ENCODE results near the gene TAF11L5.
"Not testable (repeated sequence)": the region's sequence is repeated elsewhere in the genome, so short reads cannot be mapped to it uniquely, and the experiment has no call there.

Gene TAF11L5

DNA sequence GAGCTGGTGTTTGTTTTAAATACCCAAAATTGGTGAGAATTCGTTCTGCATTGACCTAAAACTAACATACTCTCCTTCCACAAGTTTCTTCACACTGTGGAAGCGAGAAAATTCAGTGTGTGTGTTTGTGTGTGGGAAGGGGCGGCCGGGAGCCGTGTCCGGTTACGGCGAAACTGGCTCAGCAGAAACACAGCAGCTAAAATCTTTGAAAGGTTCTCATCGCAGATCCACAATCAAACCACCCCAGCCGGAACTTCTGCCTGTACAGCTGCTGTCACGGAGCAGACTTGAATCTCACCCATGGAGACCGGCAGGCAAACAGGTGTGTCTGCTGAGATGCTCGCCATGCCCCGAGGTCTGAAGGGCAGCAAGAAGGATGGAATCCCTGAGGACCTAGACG, at the start of gene TAF11L5:
TSS of gene TAF11L5 (plus strand) at position 301 of the 400 bp plus-strand sequence.
- not testable (repeated sequence) for H3K27me3 ChIP-seq (ENCODE audit: insufficient read depth, low read length); H3K36me3 ChIP-seq (ENCODE audit: insufficient read depth, low read length); H3K4me3 ChIP-seq (ENCODE audit: low read length); H3K4me1 ChIP-seq (ENCODE audit: insufficient read depth, low read length); H3K9me3 ChIP-seq (ENCODE audit: low read length); H2AFZ ChIP-seq (ENCODE audit: low read depth, low read length)

DNA sequence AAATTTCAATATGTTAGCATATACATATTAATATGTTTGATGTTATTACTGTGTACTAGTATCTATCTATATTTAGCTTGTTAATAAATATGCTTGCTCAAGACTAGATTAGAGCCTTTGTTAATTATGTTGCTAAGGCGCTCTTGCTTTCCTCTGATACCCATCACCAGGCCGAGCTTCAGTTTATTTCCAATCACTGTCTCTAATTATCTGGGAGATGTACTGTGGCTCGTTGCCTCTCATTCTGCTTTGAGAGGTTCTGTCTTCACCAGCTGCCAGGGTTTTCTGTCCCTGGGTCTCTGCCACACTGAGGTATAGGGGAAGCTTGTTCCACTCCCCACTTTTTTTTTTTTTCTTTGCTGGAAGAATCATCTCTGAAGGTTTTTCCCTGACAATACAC, 48.0 kb upstream of the TAF11L5 start:
- Histone ChIP-seq H2AFZ (ENCODE audit: low read depth, low read length) (no peak overlapping the region), H3K9me3 (ENCODE audit: low read length) (no peaks in the 10 kb centered on the region), H3K4me3 (ENCODE audit: low read length) (no peak overlapping the region), H3K27me3 (ENCODE audit: insufficient read depth, low read length) (no peaks in the 10 kb centered on the region), H3K4me1 (ENCODE audit: insufficient read depth, low read length) (no peaks in the 10 kb centered on the region), H3K36me3 (ENCODE audit: insufficient read depth, low read length) (no peaks in the 10 kb centered on the region)

DNA sequence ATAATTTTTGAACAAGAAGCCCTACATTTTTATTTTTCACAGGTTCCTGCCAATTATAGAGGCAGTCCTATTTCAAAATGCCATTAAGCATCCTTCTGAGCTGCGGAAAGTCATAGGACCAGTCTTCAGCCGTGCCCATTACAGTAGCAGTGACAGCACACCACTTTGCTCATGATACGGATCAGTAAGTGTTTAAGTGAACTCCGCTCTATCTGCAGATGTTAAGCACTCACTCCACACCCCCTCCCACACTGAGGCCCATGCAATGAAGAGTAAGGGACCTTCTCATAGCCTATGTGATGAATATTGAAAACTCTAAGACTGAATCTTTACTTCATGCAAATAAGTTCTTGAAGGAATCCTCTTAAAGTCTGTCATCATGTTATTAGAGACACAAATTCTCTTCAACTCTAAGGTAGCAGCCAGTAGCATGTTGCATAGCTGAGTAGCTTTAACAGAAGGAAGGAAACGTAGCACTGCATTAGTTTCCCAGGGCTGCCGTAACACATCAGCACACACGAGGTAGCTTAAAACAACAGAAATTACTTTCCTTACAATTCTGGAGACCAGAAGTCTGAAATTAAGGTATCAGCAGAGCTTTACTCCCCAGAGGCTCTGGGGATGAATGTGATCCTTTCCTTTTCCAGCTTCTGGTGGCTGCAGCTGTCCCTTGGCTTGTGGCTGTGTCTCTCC, 47.3 kb upstream of the TAF11L5 start:
- H3K4me1 ChIP-seq (ENCODE audit: insufficient read depth, low read length): no peaks in the 10 kb centered on the region
- H3K36me3 ChIP-seq (ENCODE audit: insufficient read depth, low read length): no peaks in the 10 kb centered on the region
- H2AFZ ChIP-seq (ENCODE audit: low read depth, low read length): no peak overlapping the region
- no peaks in the 10 kb centered on the region for H3K9me3 ChIP-seq (ENCODE audit: low read length)
- no peaks in the 10 kb centered on the region for H3K27me3 ChIP-seq (ENCODE audit: insufficient read depth, low read length)
- no peak overlapping the region for H3K4me3 ChIP-seq (ENCODE audit: low read length)

DNA sequence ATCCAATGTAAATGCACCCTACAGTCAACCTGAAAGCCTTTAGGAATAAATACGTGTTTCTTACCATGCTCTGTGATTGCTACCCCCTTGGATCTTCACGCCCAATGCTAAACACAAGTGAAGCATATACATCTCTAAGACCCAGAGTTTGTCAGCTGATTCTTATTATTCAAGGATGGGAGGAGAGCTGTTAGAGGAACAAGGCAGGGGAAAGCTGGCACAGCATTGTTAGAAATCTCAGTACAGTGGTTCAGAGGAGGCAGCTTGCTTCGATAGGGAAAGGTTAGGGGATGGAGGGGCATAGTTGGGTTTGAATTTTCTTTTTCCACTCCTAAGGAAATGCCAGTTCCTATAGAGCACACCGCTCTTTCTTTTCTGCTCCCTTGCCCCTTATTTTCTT, 43.7 kb upstream of the TAF11L5 start:
- Histone ChIP-seq H3K4me3 (ENCODE audit: low read length) (no peak overlapping the region), H2AFZ (ENCODE audit: low read depth, low read length) (no peak overlapping the region), H3K27me3 (ENCODE audit: insufficient read depth, low read length) (no peaks in the 10 kb centered on the region), H3K36me3 (ENCODE audit: insufficient read depth, low read length) (no peaks in the 10 kb centered on the region), H3K9me3 (ENCODE audit: low read length) (no peaks in the 10 kb centered on the region), H3K4me1 (ENCODE audit: insufficient read depth, low read length) (no peaks in the 10 kb centered on the region)

DNA sequence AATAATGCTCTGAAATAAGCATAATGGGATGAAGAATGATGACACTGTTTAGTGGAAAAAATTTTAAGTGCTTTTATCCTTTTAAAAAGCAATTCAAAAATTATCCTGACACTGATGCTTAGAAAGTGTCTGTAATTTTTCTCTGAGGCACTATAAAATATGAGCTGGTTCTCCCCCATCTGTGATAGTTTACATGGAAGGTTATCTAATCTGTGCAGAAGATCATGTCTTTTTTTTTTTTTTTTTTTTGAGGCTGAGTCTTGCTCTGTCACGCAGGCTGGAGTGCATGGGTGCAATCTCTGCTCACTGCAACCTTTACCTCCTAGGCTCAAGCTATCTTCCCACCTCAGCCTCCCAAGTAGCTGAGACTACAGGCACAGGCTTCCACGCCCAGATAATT, 42.2 kb upstream of the TAF11L5 start:
- no peaks in the 10 kb centered on the region for H3K36me3 ChIP-seq (ENCODE audit: insufficient read depth, low read length)
- no peaks in the 10 kb centered on the region for H3K4me1 ChIP-seq (ENCODE audit: insufficient read depth, low read length)
- no peaks in the 10 kb centered on the region for H3K9me3 ChIP-seq (ENCODE audit: low read length)
- H3K27me3 ChIP-seq (ENCODE audit: insufficient read depth, low read length): no peaks in the 10 kb centered on the region
- H2AFZ ChIP-seq (ENCODE audit: low read depth, low read length): no peak overlapping the region
- H3K4me3 ChIP-seq (ENCODE audit: low read length): no peak overlapping the region

DNA sequence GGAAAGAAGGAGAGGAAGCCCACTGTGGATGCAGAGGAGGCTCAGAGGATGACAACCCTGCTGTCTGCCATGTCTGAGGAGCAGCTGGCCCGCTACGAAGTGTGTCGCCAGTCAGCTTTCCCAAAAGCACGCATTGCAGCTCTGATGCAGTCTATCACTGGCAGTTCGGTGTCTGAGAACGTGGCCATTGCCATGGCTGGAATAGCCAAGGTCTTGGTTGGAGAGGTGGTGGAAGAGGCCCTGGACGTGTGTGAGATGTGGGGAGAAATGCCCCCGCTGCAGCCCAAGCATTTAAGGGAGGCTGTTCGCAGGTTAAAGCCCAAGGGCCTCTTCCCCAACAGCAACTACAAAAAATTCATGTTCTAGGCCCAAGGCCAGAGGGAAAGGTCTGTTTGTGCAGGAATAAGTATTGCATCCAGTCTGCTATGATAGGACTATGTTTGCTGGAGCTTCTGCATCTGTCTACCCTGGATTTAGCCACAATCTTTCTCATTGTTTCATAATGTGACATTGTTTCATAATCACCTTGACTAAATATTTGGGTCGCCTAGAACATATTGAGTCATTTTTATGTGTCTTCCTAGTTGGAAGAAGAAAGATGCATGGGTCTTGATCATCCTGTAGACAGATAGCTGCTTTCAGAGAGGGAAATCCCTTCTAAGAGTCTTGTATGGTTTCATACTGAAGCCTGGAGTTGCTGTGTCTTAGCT, 38.4 kb upstream of the TAF11L5 start:
- not testable (repeated sequence) for H2AFZ ChIP-seq (ENCODE audit: low read depth, low read length); H3K36me3 ChIP-seq (ENCODE audit: insufficient read depth, low read length); H3K9me3 ChIP-seq (ENCODE audit: low read length); H3K4me3 ChIP-seq (ENCODE audit: low read length); H3K27me3 ChIP-seq (ENCODE audit: insufficient read depth, low read length); H3K4me1 ChIP-seq (ENCODE audit: insufficient read depth, low read length)

DNA sequence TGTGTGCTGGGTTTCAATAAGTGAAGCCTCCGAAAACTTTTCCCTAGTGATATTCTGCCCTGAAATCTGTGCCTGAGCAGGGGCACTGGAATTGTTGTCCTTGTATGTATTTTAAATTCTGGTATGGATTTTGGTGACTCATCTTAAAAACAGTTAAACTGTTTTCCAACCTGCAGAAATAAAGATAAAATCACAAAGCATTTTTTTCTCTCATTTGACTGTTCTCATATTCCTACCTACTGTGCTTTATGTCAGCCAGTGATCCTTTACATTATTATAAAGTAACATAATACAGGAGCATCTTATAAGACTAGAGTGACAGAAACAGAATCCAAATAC, 37.9 kb upstream of the TAF11L5 start:
- Histone ChIP-seq H2AFZ (ENCODE audit: low read depth, low read length) (no peak overlapping the region), H3K4me1 (ENCODE audit: insufficient read depth, low read length) (no peaks in the 10 kb centered on the region), H3K36me3 (ENCODE audit: insufficient read depth, low read length) (no peaks in the 10 kb centered on the region), H3K4me3 (ENCODE audit: low read length) (no peak overlapping the region), H3K9me3 (ENCODE audit: low read length) (no peaks in the 10 kb centered on the region), H3K27me3 (ENCODE audit: insufficient read depth, low read length) (no peaks in the 10 kb centered on the region)

DNA sequence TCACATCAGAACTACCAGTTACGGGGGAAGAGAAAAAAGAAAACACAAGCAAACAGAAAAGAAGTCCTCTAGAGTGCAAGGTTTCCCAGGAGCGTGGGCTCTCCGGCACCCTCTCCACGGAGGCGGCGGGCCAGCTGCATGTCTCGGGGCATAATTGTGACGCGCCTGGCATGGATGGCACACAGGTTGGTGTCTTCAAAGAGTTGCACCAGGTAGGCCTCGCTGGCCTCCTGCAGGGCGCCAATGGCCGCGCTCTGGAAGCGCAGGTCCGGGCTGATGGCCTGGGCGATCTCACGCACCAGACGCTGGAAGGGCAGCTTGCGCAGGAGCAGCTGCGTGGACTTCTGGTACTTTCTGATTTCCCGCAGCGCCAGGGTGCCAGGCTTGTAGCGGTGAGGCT, 33.8 kb upstream of the TAF11L5 start:
- not testable (repeated sequence) for H3K4me1 ChIP-seq (ENCODE audit: insufficient read depth, low read length)

DNA sequence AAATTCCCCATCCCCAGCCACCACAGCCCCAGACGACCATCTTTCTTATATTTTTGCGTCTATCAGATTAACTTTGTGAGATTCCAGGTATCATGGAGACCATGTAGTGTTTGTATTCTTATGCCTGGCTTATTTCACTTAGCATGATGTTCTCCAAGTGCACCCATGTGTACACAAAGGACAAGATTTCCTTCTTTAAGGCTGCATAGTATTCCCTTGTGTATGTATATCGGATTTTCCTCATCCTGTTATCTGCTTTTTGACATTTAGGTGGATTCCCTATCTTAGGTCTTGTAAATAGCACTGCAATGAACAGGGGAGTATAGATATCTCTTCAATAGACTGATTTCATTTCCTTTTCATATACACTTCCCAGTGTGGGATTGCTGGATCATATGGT, 32.3 kb upstream of the TAF11L5 start:
- Histone ChIP-seq H3K4me3 (ENCODE audit: low read length) (no peak overlapping the region), H3K4me1 (ENCODE audit: insufficient read depth, low read length) (no peaks in the 10 kb centered on the region)

More for the DNA sequence above, 33.8 kb upstream of the TAF11L5 start:
- not testable (repeated sequence) for H3K27me3 ChIP-seq (ENCODE audit: insufficient read depth, low read length); H3K9me3 ChIP-seq (ENCODE audit: low read length); H3K4me3 ChIP-seq (ENCODE audit: low read length); H2AFZ ChIP-seq (ENCODE audit: low read depth, low read length); H3K36me3 ChIP-seq (ENCODE audit: insufficient read depth, low read length)

DNA sequence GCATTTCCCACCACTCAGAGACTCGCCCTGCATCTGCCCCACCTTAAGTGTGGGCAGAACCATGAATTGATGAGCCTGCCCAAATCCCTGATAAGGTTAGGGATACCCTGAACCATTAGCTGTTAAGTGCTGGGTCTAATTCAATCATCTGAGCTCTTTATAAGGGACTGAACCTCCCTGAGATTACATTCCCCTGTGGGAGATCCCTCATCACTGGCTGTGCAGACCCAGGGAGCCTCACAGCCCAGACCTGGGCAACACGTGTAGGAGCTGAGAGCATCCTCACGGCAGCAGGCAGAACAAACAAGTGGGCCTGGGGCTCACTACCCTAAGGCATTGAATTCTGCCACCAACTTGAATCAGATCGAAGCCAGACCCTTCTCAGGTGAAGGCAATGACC, 27.6 kb upstream of the TAF11L5 start:
- no peak overlapping the region for H2AFZ ChIP-seq (ENCODE audit: low read depth, low read length)
- no peaks in the 10 kb centered on the region for H3K36me3 ChIP-seq (ENCODE audit: insufficient read depth, low read length)
- H3K9me3 ChIP-seq (ENCODE audit: low read length): no peaks in the 10 kb centered on the region
- no peak overlapping the region for H3K4me3 ChIP-seq (ENCODE audit: low read length)
- H3K27me3 ChIP-seq (ENCODE audit: insufficient read depth, low read length): no peaks in the 10 kb centered on the region
- no peaks in the 10 kb centered on the region for H3K4me1 ChIP-seq (ENCODE audit: insufficient read depth, low read length)

More for the DNA sequence above, 32.3 kb upstream of the TAF11L5 start:
- no peaks in the 10 kb centered on the region for H3K36me3 ChIP-seq (ENCODE audit: insufficient read depth, low read length)
- no peaks in the 10 kb centered on the region for H3K9me3 ChIP-seq (ENCODE audit: low read length)
- no peaks in the 10 kb centered on the region for H3K27me3 ChIP-seq (ENCODE audit: insufficient read depth, low read length)
- no peak overlapping the region for H2AFZ ChIP-seq (ENCODE audit: low read depth, low read length)

DNA sequence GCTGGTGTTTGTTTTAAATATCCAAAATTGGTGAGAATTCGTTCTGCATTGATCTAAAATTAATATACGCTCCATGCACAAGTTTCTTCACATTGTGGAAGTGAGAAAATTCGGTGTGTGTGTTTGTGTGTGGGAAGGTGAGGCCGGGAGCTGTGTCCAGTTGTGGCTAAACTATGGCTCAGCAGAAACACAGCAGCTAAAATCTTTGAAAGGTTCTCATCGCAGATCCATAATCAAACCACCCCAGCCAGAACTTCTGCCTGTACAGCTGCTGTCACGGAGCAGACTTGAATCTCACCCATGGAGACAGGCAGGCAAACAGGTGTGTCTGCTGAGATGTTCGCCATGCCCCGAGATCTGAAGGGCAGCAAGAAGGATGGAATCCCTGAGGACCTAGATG, 27.1 kb upstream of the TAF11L5 start, which contains the start of gene TAF11L2:
TSS of gene TAF11L2 (plus strand) at position 301 of the 400 bp plus-strand sequence.
- H2AFZ ChIP-seq (ENCODE audit: low read depth, low read length); H3K36me3 ChIP-seq (ENCODE audit: insufficient read depth, low read length); H3K4me3 ChIP-seq (ENCODE audit: low read length); H3K4me1 ChIP-seq (ENCODE audit: insufficient read depth, low read length); H3K9me3 ChIP-seq (ENCODE audit: low read length); H3K27me3 ChIP-seq (ENCODE audit: insufficient read depth, low read length): not testable (repeated sequence)

DNA sequence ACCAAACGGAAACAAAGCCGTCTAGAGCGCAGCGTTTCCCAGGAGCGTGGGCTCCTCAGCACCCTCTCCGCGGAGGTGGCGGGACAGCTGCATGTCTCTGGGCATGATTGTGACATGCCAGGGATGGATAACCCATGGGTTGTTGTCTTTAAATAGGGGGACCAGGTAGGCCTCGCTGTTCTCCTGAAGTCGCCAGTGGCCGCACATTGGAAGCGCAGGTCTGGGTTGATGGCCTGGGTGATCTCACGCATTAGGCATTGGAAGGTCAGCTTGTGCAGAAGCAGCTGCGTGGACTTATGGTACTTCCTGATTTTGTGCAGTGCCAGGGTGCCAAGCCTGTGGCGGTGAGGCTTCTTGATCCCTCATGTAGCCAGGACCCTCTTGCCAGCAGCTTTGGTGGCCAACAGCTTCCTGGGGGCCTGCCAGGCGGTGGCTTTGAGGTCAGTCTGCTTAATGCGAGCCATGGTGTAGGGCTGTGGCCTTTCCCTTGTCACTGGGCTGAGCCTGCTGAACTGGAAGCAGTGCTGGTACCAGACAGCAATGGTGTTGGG, 13.2 kb upstream of the TAF11L5 start:
- no peak overlapping the region for H3K4me3 ChIP-seq (ENCODE audit: low read length)
- no peaks in the 10 kb centered on the region for H3K27me3 ChIP-seq (ENCODE audit: insufficient read depth, low read length)
- H2AFZ ChIP-seq (ENCODE audit: low read depth, low read length): no peak overlapping the region
- H3K36me3 ChIP-seq (ENCODE audit: insufficient read depth, low read length): no peaks in the 10 kb centered on the region
- H3K9me3 ChIP-seq (ENCODE audit: low read length): no peaks in the 10 kb centered on the region
- no peaks in the 10 kb centered on the region for H3K4me1 ChIP-seq (ENCODE audit: insufficient read depth, low read length)

DNA sequence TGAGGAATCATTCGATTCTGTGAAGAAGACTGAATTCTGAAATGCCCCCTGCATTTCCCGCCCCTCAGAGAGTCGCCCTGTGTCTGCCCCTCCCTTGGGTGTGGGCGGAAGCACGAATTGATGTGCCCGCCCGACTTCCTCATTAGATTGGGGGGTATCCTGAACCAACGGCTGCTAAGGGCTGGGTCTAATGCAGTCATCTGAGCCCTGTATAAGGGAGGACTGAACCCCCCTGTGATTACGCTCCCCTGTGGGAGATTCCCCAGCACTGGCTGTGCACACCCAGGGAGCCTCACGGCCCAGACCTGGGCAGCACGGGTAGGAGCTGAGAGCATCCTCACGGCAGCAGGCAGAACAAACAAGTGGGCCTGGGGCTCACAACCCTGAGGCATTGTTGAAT, 7.5 kb upstream of the TAF11L5 start:
- H3K4me1 ChIP-seq (ENCODE audit: insufficient read depth, low read length); H3K27me3 ChIP-seq (ENCODE audit: insufficient read depth, low read length): not testable (repeated sequence)

DNA sequence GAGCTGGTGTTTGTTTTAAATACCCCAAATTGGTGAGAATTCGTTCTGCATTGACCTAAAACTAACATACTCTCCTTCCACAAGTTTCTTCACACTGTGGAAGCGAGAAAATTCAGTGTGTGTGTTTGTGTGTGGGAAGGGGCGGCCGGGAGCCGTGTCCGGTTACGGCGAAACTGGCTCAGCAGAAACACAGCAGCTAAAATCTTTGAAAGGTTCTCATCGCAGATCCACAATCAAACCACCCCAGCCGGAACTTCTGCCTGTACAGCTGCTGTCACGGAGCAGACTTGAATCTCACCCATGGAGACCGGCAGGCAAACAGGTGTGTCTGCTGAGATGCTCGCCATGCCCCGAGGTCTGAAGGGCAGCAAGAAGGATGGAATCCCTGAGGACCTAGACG, 7.0 kb upstream of the TAF11L5 start, which contains the start of gene TAF11L3:
TSS of gene TAF11L3 (plus strand) at position 301 of the 400 bp plus-strand sequence.
- H3K4me1 ChIP-seq (ENCODE audit: insufficient read depth, low read length); H2AFZ ChIP-seq (ENCODE audit: low read depth, low read length); H3K9me3 ChIP-seq (ENCODE audit: low read length); H3K27me3 ChIP-seq (ENCODE audit: insufficient read depth, low read length); H3K4me3 ChIP-seq (ENCODE audit: low read length); H3K36me3 ChIP-seq (ENCODE audit: insufficient read depth, low read length): not testable (repeated sequence)

More for the DNA sequence above, 7.5 kb upstream of the TAF11L5 start:
- not testable (repeated sequence) for H3K36me3 ChIP-seq (ENCODE audit: insufficient read depth, low read length); H2AFZ ChIP-seq (ENCODE audit: low read depth, low read length); H3K9me3 ChIP-seq (ENCODE audit: low read length); H3K4me3 ChIP-seq (ENCODE audit: low read length)

Data from neuron (in vitro differentiated cells).